Ectodermal cell (in vitro differentiated cells): ENCODE measurements around the gene CCDC28B. TPM values are rescaled to one million over a fixed set of nuclear protein-coding genes. Genes with fewer than 3 reads are reported as not detected.
"Not testable (repeated sequence)": the region's sequence is repeated elsewhere in the genome, so short reads cannot be mapped to it uniquely, and the experiment has no call there.

Experiments used
- H3K27ac ChIP-seq: 2 replicates; pipeline ENCODE4 v1.7.0; 2013; ENCODE audit warnings: mild to moderate bottlenecking, low read depth, low read length; ENCODE audit not compliant: insufficient read depth, poor library complexity, severe bottlenecking
- H3K27me3 ChIP-seq: 2 replicates; pipeline ENCODE4 v1.7.0; 2013; ENCODE audit warnings: mild to moderate bottlenecking, low read length; ENCODE audit not compliant: insufficient read depth, control insufficient read depth, poor library complexity, severe bottlenecking
- H3K36me3 ChIP-seq: one replicate; pipeline ENCODE4 v1.7.0; 2013; ENCODE audit warnings: low read length; ENCODE audit not compliant: control insufficient read depth, insufficient read depth
- H3K4me1 ChIP-seq: one replicate; pipeline ENCODE4 v1.7.0; 2013; ENCODE audit warnings: low read length; ENCODE audit not compliant: control insufficient read depth, insufficient read depth
- H3K4me3 ChIP-seq: 2 replicates; pipeline ENCODE4 v1.7.0; 2013; ENCODE audit warnings: low read depth, low read length, control low read depth; ENCODE audit not compliant: insufficient read depth
- H3K9me3 ChIP-seq: 2 replicates; pipeline ENCODE4 v1.7.0; 2013; ENCODE audit warnings: mild to moderate bottlenecking, low read length, moderate library complexity; ENCODE audit not compliant: control insufficient read depth
- WGBS, 2 experiments: methylation state at CpG; one replicate each; pipeline ENCODE4 v1.1.7; 2013; ENCODE audit warnings: missing lambda C conversion rate in 2 of 2; 5-methylcytosine and 5-hydroxymethylcytosine counted together
- polyA plus RNA-seq, 4 experiments: library from polyadenylated mRNA; stranded (reverse); fragments of 50-300 nt; gene quantifications; one replicate each; pipeline ENCODE4 v1.2.3, GENCODE V29; 2013

CCDC28B gene
- polyA plus RNA-seq (2013, experiment 1 of 4): 20.6 TPM
- 19.3 TPM for polyA plus RNA-seq (2013, experiment 2 of 4)
- polyA plus RNA-seq (2013, experiment 3 of 4): 19.4 TPM
- polyA plus RNA-seq (2013, experiment 4 of 4): 24.3 TPM

DNA sequence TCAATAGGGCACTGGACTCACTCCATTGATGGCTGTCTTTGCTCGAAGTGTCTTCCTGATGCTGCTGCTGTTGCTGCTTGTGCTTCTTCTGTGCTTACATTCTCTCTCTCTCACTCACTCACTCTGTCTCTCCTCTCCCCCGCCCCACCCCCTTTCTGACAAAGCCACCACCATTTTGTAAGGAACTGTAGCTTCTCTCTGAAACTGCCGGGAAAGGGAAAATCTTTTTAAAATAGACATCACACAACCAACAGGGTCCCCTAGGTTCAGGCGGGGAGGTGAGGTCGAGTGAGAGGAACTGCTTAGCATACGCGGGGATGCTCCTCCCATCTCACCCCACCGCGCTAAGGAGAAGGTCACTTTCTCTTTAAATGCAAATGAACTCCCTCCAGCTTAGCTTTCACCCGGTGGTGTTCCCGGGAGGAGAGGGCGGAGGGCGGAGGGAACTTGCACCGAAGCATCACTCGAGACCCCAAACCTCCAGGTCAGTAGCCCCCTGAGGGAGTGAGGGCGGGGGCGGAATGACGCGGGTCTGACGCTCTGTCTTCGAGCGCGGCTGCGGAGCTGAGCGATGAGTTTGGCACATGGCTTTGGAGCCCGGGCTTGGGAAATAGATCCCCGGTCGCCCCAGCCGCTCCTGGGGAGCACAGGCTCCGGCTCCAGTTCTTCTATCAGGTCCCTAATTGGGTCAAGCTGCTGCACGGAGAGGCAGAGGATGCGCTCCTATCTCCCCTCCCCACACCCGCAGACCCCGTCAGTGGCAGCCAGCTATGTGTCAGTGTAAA is at the start of gene CCDC28B:
Gene CCDC28B (plus strand): TSS at position 370 of the 785 bp plus-strand sequence. CDS start 1,341 bp downstream, outside the sequence.
- peaks cover 33% of the 10 kb centered on the region for H3K4me1 ChIP-seq
- 0% methylated on average over 34 of the region's 34 CpGs for WGBS, 2 experiments
- H3K27me3 ChIP-seq: no peaks in the 10 kb centered on the region
- H3K9me3 ChIP-seq: no peaks in the 10 kb centered on the region
- H3K27ac ChIP-seq: peak within 1 kb of the TSS; percentile 86
- peak within 1 kb of the TSS; percentile 57 for H3K4me3 ChIP-seq
- peaks cover 15% of the 10 kb centered on the region for H3K36me3 ChIP-seq

DNA sequence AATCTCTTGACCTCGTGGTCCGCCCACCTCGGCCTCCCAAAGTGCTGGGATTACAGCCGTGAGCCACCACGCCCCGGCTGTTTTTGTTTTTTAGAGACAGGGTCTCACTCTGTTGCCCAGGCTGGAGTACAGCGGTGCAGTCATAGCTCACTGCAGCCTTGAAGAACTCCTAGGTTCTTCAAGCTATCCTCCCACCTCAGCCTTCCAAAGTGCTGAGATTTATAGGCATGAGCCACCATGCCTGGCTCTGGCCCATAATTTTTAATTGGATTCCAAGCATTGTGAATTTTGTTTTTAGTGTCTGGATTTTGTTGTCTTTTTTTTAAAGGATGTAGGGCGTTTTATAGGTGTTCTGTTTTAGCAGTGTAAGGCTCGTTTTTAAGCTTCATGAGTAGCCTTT is 49.5 kb upstream of the CCDC28B start:
- no peak overlapping the region for H3K4me3 ChIP-seq
- H3K4me1 ChIP-seq: no peaks in the 10 kb centered on the region
- whole genome bisulfite sequencing, 2 experiments: 91 to 92% methylated on average over 9 of the region's 9 CpGs
- no peaks in the 10 kb centered on the region for H3K9me3 ChIP-seq
- H3K27me3 ChIP-seq: no peaks in the 10 kb centered on the region
- H3K27ac ChIP-seq: no peak overlapping the region
- H3K36me3 ChIP-seq: no peaks in the 10 kb centered on the region

DNA sequence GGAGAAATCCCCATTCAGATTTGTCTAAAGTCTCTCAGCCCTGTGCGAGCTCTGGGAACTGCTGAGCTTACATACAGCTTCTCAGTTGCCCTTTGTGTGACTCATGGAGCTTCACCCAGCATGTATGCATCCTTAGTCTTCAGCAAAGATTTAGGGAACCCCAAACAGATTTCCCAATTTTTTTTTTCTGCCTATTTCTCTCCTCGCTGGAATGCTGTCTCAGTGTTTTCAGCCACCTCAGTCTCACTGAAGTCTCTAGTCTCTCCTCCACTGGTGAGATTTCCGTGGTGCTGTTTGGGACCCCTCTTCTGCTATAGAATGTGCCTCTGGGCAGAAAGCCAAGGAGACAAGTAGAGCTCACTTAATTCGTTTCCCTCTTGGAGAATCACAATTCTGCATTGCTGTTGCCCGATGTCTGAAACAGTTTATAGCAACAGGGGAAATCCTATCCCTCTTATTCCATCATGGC is 49.0 kb upstream of the CCDC28B start:
- peak overlapping the region; percentile 75 for H3K27ac ChIP-seq
- H3K9me3 ChIP-seq: no peaks in the 10 kb centered on the region
- no peaks in the 10 kb centered on the region for H3K27me3 ChIP-seq
- no peaks in the 10 kb centered on the region for H3K4me1 ChIP-seq
- peaks cover 1% of the 10 kb centered on the region for H3K36me3 ChIP-seq
- 85% methylated on average over 5 of the region's 5 CpGs for WGBS, 2 experiments
- no peak overlapping the region for H3K4me3 ChIP-seq

- H3K27ac ChIP-seq: no peak overlapping the region
- H3K4me1 ChIP-seq: no peaks in the 10 kb centered on the region
- H3K4me3 ChIP-seq: no peak overlapping the region
- H3K9me3 ChIP-seq: no peaks in the 10 kb centered on the region
- 93 to 97% methylated on average over 3 of the region's 3 CpGs for WGBS, 2 experiments
- no peaks in the 10 kb centered on the region for H3K27me3 ChIP-seq
- peaks cover 48% of the 10 kb centered on the region for H3K36me3 ChIP-seq
Measured at GRCh38 chr1:32159189-32159588, 41.2 kb upstream of the CCDC28B start.

DNA sequence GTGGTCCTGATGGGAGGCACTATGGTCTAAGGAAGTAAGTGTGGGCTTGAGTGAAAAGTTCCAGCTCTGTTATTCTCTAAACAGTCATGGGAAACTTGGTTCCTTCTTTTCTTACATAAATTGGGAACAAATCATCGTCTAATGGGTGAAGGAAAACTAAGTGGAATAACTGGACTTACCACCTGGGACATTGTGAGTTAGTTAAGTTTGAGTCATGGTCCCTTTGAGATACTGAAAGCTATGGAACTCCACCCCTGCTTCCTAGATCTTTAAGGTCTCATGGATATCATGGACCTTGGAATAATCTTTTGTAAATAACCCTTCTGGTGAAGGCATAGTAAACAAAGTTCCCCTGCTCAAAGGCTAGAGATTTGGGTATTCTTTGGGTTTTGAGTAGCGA is 37.0 kb upstream of the CCDC28B start:
- Histone ChIP-seq H3K4me1 (no peaks in the 10 kb centered on the region), H3K4me3 (no peak overlapping the region), H3K27me3 (no peaks in the 10 kb centered on the region), H3K36me3 (peaks cover 49% of the 10 kb centered on the region), H3K9me3 (no peaks in the 10 kb centered on the region), H3K27ac (no peak overlapping the region)
- WGBS, 2 experiments: 86 to 93% methylated on average over 1 to 2 of the region's 2 CpGs

DNA sequence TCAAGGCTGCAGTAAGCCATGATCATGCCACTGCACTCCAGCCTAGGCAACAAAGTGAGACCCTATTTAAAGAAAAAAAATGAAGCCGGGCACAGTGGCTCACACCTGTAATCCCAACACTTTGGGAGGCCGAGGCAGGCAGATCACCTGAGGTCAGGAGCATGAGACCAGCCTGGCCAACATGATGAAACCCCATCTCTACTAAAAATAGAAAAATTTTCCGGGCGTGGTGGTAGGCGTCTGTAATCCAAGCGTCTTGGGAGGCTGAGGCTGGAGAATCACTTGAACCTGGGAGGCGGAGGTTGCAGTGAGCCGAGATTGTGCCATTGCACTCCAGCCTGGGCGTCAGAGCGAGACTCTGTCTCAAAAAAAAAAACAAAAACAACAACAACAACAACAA is 34.8 kb upstream of the CCDC28B start:
- not testable (repeated sequence) for H3K9me3 ChIP-seq, H3K27me3 ChIP-seq, H3K4me1 ChIP-seq, H3K4me3 ChIP-seq, H3K27ac ChIP-seq
- 94 to 96% methylated on average over 10 of the region's 10 CpGs for WGBS, 2 experiments
- peaks cover 57% of the 10 kb centered on the region for H3K36me3 ChIP-seq

DNA sequence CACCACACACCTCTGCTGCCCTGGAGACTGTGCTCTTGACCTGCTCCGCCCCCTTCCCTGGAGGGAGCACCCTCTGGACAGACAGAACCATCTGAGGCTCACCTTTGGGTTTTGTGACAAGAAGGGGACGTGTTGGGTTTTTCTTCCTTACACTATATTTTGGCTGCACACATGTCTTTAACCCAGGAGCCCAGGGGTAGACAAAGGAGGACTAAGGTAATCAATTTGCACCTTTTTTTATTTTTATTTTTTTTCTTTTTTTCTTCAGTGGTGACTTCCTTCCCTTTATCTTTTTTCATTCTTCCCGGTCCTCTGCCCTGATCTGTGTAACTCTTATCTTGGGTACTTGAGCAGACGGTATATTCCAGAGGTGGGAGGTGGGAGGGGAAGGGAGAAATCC is 29.4 kb upstream of the CCDC28B start:
- peaks cover 42% of the 10 kb centered on the region for H3K36me3 ChIP-seq
- WGBS, 2 experiments: 89 to 97% methylated on average over 4 of the region's 4 CpGs
- H3K9me3 ChIP-seq: no peaks in the 10 kb centered on the region
- H3K27me3 ChIP-seq: no peaks in the 10 kb centered on the region
- H3K4me3 ChIP-seq: no peak overlapping the region
- H3K4me1 ChIP-seq: no peaks in the 10 kb centered on the region
- H3K27ac ChIP-seq: no peak overlapping the region

- Histone ChIP-seq H3K27ac (no peak overlapping the region), H3K36me3 (peaks cover 29% of the 10 kb centered on the region), H3K27me3 (no peaks in the 10 kb centered on the region), H3K9me3 (no peaks in the 10 kb centered on the region), H3K4me3 (no peak overlapping the region), H3K4me1 (no peaks in the 10 kb centered on the region)
- WGBS, 2 experiments: 95 to 100% methylated on average over 1 of the region's 1 CpG
Measured at GRCh38 chr1:32172621-32173245, 27.7 kb upstream of the CCDC28B start.

DNA sequence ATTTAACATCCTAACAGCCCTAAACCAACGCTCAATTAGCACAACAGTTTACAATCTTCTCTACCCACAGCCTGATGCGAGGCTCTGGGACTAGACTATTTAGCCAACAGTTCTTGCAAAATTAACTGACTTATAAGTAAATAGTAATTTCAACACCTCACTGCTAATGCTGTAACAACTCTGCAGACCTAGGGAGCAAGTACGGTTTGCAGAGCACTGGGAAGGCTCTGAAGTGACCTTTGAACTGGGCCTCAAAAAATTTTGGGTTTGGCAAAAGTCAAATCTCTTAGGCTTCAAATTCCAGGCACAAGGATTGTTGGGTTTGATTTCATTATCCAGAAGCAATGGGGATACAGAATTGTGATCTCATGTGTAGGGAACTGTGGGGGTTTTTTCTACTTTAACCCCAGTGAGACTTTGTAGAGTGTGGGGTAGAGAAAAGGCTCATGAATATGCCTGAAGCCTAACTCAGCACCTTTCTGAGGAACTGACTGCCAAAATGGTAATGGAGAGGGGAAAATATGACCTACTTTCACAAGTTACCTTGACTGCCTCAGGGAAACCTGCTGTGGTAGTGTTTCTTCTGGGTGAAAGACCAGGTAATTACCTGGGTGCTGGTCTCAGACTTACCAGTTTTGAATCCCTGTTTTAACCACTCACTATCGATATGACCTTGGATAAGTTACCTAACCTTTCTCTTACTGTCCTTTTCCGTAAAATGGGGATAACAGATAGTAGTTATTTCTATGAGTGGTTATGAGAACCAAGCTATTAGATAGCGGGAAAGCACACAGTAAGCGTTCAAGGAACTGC is 21.8 kb upstream of the CCDC28B start:
- H3K9me3 ChIP-seq: no peaks in the 10 kb centered on the region
- H3K27me3 ChIP-seq: no peaks in the 10 kb centered on the region
- peaks cover 11% of the 10 kb centered on the region for H3K4me1 ChIP-seq
- WGBS, 2 experiments: 86 to 90% methylated on average over 7 of the region's 7 CpGs
- H3K4me3 ChIP-seq: peak overlapping the region; percentile 77
- H3K36me3 ChIP-seq: peaks cover 11% of the 10 kb centered on the region
- peak overlapping the region; percentile 41 for H3K27ac ChIP-seq

DNA sequence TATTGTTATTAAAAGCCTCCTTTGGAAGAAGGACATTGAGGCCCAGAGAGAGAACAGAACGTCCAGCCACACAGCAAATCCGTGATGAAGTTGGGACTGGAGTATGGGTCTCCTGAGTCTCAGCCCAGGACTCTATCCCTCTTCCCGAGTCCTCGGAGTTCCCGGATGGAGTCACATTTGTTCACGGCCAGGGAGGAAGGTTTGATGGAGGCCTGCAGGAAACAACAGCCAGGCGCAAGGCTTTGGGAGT is 21.3 kb upstream of the CCDC28B start:
- peaks cover 11% of the 10 kb centered on the region for H3K4me1 ChIP-seq
- H3K27me3 ChIP-seq: no peaks in the 10 kb centered on the region
- H3K4me3 ChIP-seq: peak overlapping the region; percentile 77
- H3K9me3 ChIP-seq: no peaks in the 10 kb centered on the region
- WGBS, 2 experiments: 42 to 47% methylated on average over 7 of the region's 7 CpGs
- peaks cover 16% of the 10 kb centered on the region for H3K36me3 ChIP-seq
- H3K27ac ChIP-seq: peak overlapping the region; percentile 41
